NCI-H446 (cell line): ENCODE measurements around the gene PLA2G2E.
"Not testable (repeated sequence)": the region's sequence is repeated elsewhere in the genome, so short reads cannot be mapped to it uniquely, and the experiment has no call there.

Experiments
- DNase-seq, 2 experiments: peaks; one replicate each; lab custom pipeline; 2025; lab: John Stamatoyannopoulos, UW

The PLA2G2E gene

DNA sequence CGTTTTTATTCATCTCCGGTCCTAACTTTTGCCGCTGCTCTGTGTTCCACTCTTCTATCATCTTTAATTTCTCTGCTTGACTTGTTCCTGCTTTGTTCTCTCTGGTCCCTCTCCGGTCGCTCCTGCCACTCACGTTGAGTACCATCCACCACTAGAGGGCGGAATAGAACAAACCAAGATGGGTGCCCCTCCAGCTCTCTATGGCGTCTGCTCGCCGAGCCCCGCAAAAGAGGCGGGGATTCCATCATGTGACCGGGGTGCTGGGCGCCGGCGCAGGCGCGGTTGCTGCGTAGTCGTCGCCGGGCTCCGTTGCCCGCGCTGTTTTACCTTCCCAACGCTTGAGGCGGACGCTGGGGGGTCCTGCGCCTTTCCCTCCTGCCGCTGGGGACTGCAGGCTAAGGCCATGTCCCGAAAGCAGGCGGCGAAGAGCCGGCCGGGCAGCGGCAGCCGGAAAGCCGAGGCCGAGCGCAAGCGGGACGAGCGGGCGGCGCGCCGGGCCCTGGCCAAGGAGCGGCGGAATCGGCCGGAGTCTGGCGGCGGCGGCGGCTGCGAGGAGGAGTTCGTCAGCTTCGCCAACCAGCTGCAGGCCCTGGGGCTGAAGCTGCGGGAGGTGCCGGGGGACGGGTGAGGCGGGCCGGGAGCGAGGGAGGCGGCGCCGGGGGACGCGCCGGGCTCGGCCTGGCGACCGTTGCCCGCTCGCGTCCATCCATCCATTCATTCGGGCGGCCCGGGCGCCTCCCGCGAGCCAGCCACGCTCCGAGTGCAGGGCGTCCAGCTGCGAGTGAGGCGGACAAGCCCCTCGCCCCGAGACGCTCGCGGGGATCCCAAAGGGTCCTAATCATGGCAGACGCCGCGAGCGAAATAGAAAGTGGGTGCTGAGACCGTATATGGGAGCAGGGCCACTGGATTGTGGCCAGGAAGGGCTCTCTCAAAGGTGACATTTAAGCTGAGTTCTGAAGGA, 41.0 kb downstream of the PLA2G2E start, which contains the start of gene OTUD3:
OTUD3 (plus strand) TSS at position 285 of the 961 bp plus-strand sequence; CDS start at position 404, 119 bp downstream.
- DNase-seq: peak; percentile 99

DNA sequence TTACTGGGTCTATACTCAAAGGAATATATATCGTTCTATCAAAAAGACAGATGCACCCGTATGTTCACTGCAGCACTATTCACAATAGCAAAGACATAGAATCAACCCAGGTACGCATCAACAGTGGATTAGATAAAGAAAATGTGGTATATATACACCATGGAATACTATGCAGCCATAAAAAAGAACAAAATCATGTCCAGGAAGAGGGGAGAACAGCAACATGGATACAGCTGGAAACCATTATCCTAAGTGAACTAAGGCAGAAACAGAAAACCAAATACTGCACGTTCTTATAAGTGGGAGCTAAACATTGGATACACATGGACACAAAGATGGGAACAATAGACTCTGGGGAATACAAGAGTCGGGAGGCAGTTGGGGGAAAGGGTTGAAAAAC, 42.6 kb downstream of the PLA2G2E start:
- not testable (repeated sequence) for DNase-seq

- DNase-seq: no peak
These were observed 43.8 kb downstream of the PLA2G2E start for GRCh38 chr1:19879661-19880060.

DNA sequence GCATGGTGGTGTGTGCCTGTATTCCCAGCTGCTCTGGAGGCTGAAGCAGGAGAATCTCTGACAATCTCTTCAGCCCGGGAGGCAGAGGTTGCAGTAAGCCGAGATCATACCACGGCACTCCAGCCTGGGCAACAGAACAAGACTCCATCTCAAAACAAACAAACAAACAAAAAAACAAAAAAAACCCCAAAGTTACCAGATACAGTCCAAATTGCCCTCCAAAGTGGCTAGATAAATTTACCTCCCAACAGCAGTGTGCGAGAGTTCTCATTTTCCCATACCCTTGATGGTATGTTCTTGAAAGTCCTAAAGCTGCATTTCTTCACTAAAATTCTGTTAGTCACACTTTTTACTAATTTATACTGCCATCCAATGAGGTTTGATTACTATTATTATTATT, 44.2 kb downstream of the PLA2G2E start:
- no peak for DNase-seq

GRCh38 chr1:19878637-19878985, 44.8 kb downstream of the PLA2G2E start:
- no peak for DNase-seq

GRCh38 chr1:19877821-19878636, 45.4 kb downstream of the PLA2G2E start:
- peak; percentile 14 to 75 for DNase-seq

- no peak for DNase-seq
These were observed 46.2 kb downstream of the PLA2G2E start for GRCh38 chr1:19877181-19877750.

GRCh38 chr1:19872190-19872589, 51.2 kb downstream of the PLA2G2E start:
- no peak for DNase-seq
